Subcutaneous abdominal adipose tissue (tissue), 5 donors: ENCODE data around the gene CDH11.

Source experiments
- H3K27ac ChIP-seq: one replicate; pipeline ENCODE4 v1.7.0; 2013; ENCODE audit warnings: low read depth, mild to moderate bottlenecking, inconsistent platforms, low read length, moderate library complexity
- H3K27me3 ChIP-seq, 5 donors: one replicate each; pipeline ENCODE4 v1.7.0; 2013; ENCODE audit warnings: low read length in 5 of 5, inconsistent platforms in 1 of 5; ENCODE audit not compliant: control insufficient read depth in 5 of 5, insufficient read depth in 4 of 5
- H3K36me3 ChIP-seq, 5 donors: one replicate each; pipeline ENCODE4 v1.7.0; 2013; ENCODE audit warnings: low read length in 5 of 5; ENCODE audit not compliant: control insufficient read depth in 5 of 5, insufficient read depth in 5 of 5
- H3K4me1 ChIP-seq, 5 donors: one replicate each; pipeline ENCODE4 v1.7.0; 2013; ENCODE audit warnings: low read length in 5 of 5, mild to moderate bottlenecking in 3 of 5, moderate library complexity in 1 of 5; ENCODE audit not compliant: control insufficient read depth in 5 of 5, insufficient read depth in 5 of 5
- H3K4me3 ChIP-seq, 5 donors: one replicate each; pipeline ENCODE4 v1.7.0; 2013; ENCODE audit warnings: low read length in 5 of 5, low read depth in 1 of 5
- H3K9ac ChIP-seq, 5 donors: one replicate each; pipeline ENCODE4 v1.7.0; 2013; ENCODE audit warnings: low read length in 5 of 5, mild to moderate bottlenecking in 4 of 5, moderate library complexity in 3 of 5
- H3K9me3 ChIP-seq, 5 donors: one replicate each; pipeline ENCODE4 v1.7.0; 2013; ENCODE audit warnings: low read length in 5 of 5; ENCODE audit not compliant: control insufficient read depth in 5 of 5
- donor health status: healthy.
- donor health status: healthy.
- donor health status: healthy.
- donor health status: healthy.
- donor health status: healthy.

CDH11 gene

GRCh38 chr16:65075877-65076276 lies 46.0 kb downstream of the CDH11 start:
- H3K27ac ChIP-seq = no peak overlapping the region
- H3K4me1 ChIP-seq = peaks cover 6 to 13% (median 12%) of the 10 kb centered on the region in 5 donors
- no peak overlapping the region for H3K4me3 ChIP-seq
- no peaks in the 10 kb centered on the region for H3K36me3 ChIP-seq
- no peaks in the 10 kb centered on the region for H3K27me3 ChIP-seq
- no peaks in the 10 kb centered on the region for H3K9me3 ChIP-seq
- no peak overlapping the region for H3K9ac ChIP-seq

- Histone ChIP-seq H3K27me3 (no peaks in the 10 kb centered on the region), H3K36me3 (no peaks in the 10 kb centered on the region), H3K9ac (peak overlapping the region in 1 of 5 donors; percentile 3), H3K9me3 (no peaks in the 10 kb centered on the region), H3K4me1 (peaks cover 6 to 18% (median 18%) of the 10 kb centered on the region in 5 donors), H3K27ac (peak overlapping the region; percentile 71), H3K4me3 (peak overlapping the region in 4 of 5 donors; percentile 32 to 51 (median 40))
These were observed 50.2 kb downstream of the CDH11 start for GRCh38 chr16:65071433-65072311.

DNA sequence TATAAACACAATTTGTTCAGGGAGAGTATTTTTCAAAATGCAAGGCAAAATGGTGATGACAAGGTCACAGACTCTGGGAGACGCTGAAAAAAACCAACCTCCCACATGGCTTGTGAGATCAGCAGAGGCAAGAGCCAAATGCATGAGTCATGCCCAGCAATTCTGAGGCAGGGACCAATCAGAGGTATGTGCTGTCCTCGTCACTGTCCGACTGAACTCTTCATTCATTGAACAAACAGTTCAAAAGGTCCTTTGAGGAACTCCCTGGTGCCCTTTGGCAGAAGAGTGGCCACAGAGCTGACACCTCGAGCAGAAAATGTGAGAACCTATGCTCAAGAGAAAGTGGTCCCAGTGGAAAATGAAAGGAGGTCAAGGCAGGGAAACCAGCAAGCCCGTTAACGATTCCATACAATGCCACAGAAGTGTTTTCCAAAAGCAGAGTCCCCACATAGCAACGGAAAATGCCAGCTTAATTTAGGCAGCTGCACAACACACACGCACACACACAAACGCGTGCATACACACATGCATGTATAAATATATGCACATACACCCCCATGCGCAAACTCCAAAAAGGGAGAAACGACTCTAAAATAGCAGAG lies 50.9 kb downstream of the CDH11 start:
- H3K4me3 ChIP-seq = peak overlapping the region in 4 of 5 donors; percentile 32 to 51 (median 40)
- no peaks in the 10 kb centered on the region for H3K27me3 ChIP-seq
- no peak overlapping the region for H3K9ac ChIP-seq
- H3K9me3 ChIP-seq = no peaks in the 10 kb centered on the region
- peaks cover 6 to 18% (median 18%) of the 10 kb centered on the region in 5 donors for H3K4me1 ChIP-seq
- H3K27ac ChIP-seq = peak overlapping the region; percentile 71
- no peaks in the 10 kb centered on the region for H3K36me3 ChIP-seq

DNA sequence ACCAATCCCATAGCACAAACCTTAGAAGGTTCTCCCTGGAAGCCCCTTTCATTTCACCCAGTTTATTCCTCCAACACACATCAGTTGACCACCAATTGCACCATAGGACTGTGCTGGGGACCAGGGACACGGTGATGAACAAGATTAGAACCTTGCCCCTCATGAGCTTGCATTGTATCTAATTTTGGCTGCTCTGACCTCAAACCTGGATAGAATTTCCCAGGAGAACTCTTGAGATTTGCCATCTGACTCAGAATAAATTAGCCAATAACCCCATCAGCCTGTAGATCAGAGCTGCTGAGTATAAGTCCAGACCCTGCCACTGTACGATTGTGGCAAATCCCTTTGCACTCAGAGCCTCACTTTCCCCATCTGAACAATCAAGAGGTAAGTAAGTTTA lies 52.1 kb downstream of the CDH11 start:
- H3K36me3 ChIP-seq = no peaks in the 10 kb centered on the region
- no peaks in the 10 kb centered on the region for H3K27me3 ChIP-seq
- no peaks in the 10 kb centered on the region for H3K9me3 ChIP-seq
- peaks cover 6 to 18% (median 18%) of the 10 kb centered on the region in 5 donors for H3K4me1 ChIP-seq
- H3K9ac ChIP-seq = no peak overlapping the region
- no peak overlapping the region for H3K27ac ChIP-seq
- no peak overlapping the region for H3K4me3 ChIP-seq

- Histone ChIP-seq H3K27me3 (no peaks in the 10 kb centered on the region), H3K27ac (no peak overlapping the region), H3K36me3 (no peaks in the 10 kb centered on the region), H3K4me3 (no peak overlapping the region), H3K9ac (no peak overlapping the region), H3K4me1 (peaks cover 6 to 18% (median 18%) of the 10 kb centered on the region in 5 donors), H3K9me3 (no peaks in the 10 kb centered on the region)
These were observed 52.8 kb downstream of the CDH11 start for GRCh38 chr16:65069065-65069464.

GRCh38 chr16:65068151-65068740 lies 53.6 kb downstream of the CDH11 start:
- Histone ChIP-seq H3K4me3 (no peak overlapping the region), H3K4me1 (peaks cover 6 to 18% (median 18%) of the 10 kb centered on the region in 5 donors), H3K27me3 (no peaks in the 10 kb centered on the region), H3K9ac (no peak overlapping the region), H3K36me3 (no peaks in the 10 kb centered on the region), H3K9me3 (no peaks in the 10 kb centered on the region), H3K27ac (no peak overlapping the region)

- no peak overlapping the region for H3K9ac ChIP-seq
- H3K4me3 ChIP-seq = no peak overlapping the region
- no peaks in the 10 kb centered on the region for H3K36me3 ChIP-seq
- no peaks in the 10 kb centered on the region for H3K27me3 ChIP-seq
- no peak overlapping the region for H3K27ac ChIP-seq
- peaks cover 2 to 17% (median 12%) of the 10 kb centered on the region in 5 donors for H3K4me1 ChIP-seq
- no peaks in the 10 kb centered on the region for H3K9me3 ChIP-seq
These were observed 55.2 kb downstream of the CDH11 start for GRCh38 chr16:65066651-65067050.

DNA sequence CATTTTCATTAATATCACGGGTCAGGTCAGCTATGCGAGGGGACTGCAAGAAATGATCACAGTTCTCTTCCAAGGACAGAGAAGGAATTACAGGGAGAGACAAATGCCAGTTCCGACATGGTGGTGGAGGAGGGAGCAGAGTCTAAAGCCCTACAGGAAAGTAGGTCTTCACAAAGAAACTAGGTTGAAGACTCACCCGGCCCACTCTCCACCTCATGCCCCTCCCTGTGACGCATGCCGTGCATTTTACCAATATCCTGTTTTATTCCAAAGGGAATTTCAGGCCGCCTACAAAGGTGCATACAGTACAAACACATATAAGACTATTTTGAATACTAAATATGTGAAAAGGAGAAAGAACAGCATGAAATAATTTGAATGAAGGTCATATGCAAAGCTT lies 56.8 kb downstream of the CDH11 start:
- Histone ChIP-seq H3K4me3 (no peak overlapping the region), H3K27me3 (peaks cover 0 to 3% (median 0%) of the 10 kb centered on the region in 5 donors), H3K9ac (no peak overlapping the region), H3K9me3 (no peaks in the 10 kb centered on the region), H3K4me1 (peaks cover 0 to 4% (median 0%) of the 10 kb centered on the region in 5 donors), H3K36me3 (no peaks in the 10 kb centered on the region), H3K27ac (no peak overlapping the region)

DNA sequence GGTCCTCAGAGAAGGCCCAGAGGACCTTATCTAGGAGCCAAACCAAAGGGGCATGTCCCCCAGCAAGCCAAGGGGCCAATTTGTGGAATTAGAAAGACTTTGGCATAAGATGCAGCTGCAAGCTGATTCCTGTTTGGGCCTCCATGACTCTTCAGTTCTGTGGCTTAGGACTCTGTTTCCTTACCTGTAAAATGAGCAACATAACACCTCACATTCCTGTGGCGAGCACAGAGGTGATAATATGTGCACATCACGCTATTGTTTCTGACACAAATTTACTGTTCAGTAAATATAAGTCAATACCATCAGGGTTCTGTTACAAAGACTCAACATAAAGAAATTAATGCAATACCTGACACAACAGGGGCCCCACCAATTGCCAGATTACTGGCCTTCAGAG lies 57.7 kb downstream of the CDH11 start:
- H3K4me1 ChIP-seq = peaks cover 0 to 4% (median 0%) of the 10 kb centered on the region in 5 donors
- H3K36me3 ChIP-seq = no peaks in the 10 kb centered on the region
- no peaks in the 10 kb centered on the region for H3K9me3 ChIP-seq
- no peak overlapping the region for H3K27ac ChIP-seq
- H3K4me3 ChIP-seq = no peak overlapping the region
- no peak overlapping the region for H3K9ac ChIP-seq
- H3K27me3 ChIP-seq = peaks cover 0 to 3% (median 0%) of the 10 kb centered on the region in 5 donors
